Stimulated activated CD8-positive, alpha-beta memory T cell treated with anti-CD3 and anti-CD28 coated beads, Interleukin-2, amount 100 ng/mL, for 1 hour (primary cell): ENCODE results near the gene DDX1.
"Not testable (repeated sequence)": the region's sequence is repeated elsewhere in the genome, so short reads cannot be mapped to it uniquely, and the experiment has no call there.

Source experiments
- DNase-seq, 2 donors: peaks; one replicate each; pipeline ENCODE4 v3.0.0-alpha.2; 2020; ENCODE audit warnings: low read depth in 2 of 2

The DDX1 gene

DNA sequence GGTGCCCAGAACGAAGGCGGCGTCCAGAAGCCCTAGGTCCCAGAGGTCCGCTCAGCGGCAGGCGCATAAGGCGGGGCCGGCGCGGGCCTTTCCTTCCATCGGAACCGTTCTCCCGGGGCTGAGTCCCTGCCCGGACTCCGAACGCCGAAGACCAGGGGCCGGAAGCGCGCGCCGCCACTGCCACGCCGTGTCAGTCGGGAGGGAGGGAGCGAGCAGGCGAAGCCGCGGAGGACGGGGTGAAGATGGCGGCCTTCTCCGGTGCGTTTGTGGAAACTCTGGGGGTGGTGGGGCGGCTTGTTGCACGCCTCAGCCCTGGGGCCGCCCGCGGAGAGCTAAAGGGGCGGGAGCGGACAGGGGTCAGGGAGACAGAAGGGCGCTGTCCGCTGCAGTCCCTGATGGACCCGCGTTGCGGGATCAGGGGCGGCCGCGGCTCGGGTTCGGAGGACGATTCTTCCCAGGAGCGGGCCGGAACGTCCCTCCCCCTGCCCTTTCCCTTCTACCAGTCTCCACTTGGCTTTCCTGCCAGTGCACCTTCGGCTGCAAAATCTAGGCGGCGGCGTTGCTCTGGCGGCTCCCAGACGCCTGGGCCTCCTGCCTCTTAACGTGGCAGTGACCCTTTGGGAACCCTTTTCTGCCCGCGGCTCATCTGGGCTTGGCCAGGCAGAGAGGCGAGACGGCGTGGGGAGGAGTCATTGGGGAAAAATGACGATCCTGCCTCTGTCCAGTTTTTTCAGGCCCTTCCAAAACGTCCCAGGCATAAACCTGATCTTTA, at the start of gene DDX1:
Gene DDX1, plus strand, starts transcription at position 177 of the 772 bp plus-strand sequence. Its CDS starts 66 bp downstream, at position 243.
- DNase-seq, result peak; percentile 72 to 78

DNA sequence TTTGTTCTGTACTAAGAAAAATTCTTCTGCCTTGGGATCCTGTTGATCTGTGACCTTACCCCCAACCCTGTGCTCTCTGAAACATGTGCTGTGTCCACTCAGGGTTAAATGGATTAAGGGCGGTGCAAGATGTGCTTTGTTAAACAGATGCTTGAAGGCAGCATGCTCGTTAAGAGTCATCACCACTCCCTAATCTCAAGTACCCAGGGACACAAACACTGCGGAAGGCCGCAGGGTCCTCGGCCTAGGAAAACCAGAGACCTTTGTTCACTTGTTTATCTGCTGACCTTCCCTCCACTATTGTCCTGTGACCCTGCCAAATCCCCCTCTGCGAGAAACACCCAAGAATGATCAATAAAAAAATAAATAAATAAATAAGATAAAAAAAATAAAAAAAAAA, 49.4 kb upstream of the DDX1 start:
- DNase-seq, result not testable (repeated sequence)

DNA sequence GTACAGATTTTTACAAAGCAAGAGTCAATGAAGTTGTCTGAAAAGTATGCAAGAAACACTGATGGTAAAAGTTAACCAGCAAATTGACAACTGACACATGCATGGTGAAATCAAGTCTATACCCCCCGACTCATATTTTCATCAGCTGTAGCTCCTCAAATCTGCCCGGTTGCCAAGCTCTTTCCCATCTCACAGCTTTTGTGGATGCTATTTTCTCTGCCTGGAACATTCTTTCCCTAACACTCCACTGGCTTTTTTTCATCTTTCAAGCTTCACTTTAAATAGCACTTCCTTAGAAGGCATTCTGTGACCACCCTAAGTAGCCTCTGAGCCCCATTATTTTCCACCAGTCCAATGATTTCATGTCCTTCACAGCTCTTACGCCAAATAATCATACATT, 48.6 kb upstream of the DDX1 start:
- DNase-seq, result no peak

DNA sequence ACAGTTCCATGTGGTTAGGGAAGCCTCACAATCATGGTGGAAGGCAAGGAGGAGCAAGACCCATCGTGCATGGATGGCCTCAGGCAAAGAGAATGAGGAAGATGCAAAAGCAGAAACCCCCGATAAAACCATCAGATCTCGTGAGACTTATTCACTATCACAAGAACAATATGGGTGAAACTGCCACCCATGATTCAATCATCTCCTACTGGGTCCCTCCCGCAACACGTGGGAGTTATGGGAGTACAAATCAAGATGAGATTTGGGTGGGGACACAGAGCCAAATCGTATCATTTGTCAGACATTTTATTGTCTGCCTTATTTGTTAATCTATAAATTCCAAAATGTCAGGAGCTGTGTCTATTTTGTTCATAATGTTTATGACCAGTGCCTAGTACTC, 48.1 kb upstream of the DDX1 start:
- no peak for DNase-seq

DNA sequence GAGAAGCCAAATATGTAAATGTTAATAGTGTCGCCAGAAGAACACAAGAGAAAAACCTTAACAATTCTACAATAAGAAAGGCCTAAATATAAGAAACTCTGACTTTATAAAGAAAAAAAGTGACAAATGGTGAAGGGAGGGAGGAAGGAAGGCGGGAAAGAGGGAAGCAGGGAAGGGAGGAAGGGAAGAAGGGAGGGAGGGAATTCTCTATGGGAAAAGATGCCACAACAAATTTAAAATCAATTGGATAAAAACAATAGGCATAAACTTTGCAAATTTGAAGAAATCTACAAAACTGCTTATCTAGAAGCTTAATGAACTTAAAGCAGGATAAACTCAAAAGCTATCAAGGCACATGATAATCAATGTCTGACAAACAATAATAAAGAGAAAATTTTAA, 47.4 kb upstream of the DDX1 start:
- no peak for DNase-seq

DNA sequence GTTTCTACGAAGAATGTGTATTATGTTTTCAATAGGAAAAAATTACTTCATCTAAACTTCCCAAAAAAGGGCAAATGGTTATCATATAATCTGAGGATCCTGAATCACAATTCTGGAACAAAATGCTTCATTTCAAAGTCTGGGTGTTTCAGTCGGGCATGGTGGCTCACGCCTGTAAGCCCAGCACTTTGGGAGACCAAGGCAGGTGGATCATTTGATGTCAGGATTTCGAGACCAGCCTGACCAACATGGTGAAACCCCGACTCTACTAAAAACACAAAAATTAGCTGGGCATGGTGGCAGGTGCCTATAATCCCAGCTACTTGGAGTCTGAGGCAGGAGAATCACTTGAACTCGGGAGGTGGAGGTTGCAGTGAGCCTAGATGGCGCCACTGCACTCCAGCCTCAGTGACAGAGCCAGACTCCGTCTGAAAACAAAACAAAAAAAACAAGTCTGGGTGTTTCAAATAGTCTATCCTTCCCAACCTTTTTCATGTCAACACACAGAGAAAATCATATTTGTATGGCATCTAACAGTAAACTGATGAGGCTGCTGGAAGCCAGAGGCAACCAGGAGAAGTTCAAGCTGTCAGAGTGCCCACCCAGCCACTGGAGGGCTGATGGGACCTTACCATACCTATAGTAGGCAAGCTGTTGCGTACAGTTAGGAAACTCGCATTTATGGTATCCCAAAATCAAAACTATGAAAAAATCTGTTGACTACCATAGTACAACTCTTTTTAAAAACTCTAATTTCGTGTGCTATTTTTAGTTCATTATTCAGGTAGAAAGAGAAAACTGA, 45.2 kb upstream of the DDX1 start:
- DNase-seq, result no peak

DNA sequence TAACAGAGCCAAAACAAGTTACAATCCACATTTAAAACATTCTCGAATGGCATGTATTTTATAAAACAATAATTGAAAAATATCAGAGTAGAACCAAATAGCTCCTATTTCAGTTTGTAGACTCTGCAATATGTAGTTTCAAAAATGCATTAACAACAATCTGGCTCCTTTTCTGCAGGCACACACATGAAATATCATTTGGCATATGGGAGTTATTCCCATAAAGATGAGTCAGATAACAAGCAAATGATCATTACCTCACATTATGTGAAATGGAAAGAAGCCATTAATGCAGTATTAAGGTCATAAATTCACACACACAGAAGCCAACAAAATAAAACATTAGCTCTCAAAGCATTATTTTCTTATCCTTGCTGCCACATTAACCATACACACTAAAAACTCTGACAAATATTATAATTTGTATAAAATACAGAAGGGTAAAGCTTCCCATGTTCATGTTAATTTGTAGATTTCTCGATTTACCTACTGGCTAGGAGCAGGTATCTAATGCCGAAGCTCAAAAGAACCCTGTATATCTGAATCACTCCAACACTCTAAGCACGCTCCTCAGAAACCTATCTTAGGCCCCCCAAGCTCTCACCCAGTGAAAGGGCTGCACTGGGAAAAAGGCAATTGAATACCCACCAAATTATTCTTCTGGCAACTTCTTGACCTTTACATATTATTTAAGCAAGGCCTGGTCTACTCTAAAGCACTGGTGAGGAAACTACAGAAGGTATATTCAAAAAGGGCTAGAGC, 44.4 kb upstream of the DDX1 start:
- no peak for DNase-seq

DNA sequence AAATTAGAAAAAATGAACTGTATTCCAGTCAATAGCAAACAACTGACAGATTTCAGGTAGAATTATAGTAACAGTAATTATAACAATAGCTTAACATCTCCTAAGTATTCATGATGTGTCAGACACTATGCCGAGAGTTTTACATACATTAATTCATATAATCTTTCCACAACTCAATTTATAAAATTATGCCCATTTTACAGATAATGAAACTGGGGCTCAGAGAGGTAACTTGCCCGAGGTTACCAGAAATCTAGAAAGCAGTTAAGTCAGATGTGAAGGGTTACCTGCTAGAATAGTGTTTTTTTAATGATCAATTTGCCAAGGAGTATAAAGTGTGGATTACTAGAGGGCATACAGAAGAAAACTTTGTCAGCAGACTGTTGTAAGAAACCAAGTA, 42.7 kb upstream of the DDX1 start:
- DNase-seq, result no peak

DNA sequence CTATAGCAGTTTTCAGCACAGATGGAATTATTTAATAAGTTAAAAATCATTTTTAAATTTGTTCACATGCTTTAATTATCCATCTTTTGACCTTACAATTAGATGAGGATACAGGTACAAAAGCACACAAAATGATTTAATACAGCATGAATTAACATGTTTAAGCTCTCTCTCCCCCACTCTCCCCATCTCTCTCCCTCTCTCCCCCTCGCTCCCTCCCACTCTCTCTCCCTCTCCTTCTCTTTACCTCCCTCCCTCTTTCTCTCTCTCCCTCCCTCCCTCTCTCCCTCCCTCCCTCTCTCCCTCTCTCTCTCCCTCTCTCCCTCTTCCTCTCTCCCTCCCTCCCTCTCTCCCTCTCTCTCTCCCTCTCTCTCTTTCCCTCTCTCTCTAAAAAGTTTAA, 38.1 kb upstream of the DDX1 start:
- no peak for DNase-seq

DNA sequence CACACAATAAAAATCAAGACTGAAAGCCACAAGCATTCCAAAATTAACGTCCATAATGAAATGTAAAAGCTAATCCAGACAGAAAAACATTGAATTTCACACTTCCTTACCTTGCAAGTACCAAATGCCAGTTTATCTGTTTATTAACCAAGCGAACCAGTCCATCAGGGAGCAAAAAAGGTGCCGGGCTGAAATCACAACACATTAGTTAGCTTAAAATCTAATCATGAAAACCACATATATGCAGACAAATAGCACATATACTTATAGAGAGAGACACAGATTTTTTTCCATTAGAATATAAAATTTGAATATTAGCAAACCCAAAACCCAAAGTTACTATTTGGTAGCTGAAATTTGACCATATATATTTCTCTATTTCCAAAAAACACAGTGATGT, 37.7 kb upstream of the DDX1 start:
- no peak for DNase-seq

DNA sequence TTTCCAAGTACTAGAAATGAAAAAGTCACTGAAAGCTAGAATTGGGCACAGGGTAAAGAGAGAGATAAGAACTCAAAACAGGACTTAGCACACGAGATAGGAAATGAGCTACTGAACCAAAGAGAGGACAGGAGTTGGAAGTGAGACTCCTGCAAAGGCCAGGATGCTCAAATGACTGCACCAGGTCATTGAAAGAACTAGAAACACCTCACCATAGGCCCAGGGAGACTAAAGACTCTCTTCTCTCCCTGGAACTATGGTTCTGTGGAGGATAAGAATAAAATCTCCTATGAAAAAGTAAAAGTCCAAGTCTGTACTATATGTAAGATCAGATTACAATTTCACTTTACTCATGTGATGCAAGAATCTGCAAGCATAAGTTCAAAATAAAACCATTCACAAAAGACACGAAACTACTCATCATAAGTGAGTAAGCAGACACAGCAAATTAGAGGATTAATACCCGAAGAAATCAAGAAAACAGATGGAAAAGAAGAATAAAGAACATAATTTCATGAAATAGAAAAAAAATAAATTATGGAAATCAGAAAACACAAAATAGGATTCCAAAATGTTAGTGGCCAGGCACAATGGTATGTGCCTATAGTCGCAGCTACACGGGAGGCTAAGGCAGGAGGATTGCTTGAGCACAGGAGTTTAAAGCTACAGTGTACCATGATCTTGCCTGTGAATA, 37.0 kb upstream of the DDX1 start:
- no peak for DNase-seq

DNA sequence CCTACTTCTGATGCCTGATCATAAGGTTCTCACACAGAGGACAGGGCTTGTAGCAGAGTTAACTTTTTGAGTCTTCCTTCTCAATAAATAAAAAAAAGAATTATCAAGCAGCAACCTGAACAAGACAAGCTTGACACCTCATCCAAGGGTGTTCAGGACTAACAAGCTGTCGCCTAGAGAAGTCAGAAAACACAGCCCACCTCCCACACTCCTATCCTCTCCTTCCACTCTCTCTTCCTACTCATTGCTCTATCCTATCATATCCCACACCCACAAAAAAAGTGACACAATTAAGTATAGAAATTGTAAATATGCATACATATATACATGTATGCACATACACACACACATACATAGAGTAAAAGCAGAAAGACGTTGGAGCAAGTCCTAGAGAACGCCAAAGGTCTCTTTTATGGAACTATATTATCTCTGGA, 35.9 kb upstream of the DDX1 start:
- DNase-seq, result no peak

DNA sequence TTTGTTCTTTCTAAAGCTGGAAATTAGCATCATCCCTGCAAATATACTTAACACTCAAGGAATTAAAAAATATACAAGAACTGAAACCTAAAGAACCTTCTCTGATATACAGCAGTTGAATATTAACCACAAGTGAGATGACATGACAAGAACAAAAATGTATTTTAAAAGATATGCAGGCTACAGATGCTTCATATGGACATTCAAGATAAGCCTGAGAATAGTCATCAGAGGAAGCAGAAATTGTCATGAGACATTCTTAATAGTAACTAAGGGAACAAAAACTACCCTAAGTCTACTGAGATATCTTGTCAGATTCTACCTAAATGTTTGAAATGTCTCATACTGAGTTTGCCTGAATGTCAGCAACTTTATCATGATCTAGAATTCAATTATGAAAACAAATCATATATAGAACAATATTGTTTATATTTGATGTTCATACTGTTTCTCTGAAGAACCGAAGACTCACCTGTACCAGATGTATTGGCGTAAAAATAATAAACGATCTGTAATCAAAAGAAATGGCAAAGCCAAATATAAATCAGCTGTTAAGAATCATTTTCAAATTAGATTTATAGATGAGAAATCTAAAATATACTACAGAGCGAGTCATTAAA, 35.2 kb upstream of the DDX1 start:
- no peak for DNase-seq

DNA sequence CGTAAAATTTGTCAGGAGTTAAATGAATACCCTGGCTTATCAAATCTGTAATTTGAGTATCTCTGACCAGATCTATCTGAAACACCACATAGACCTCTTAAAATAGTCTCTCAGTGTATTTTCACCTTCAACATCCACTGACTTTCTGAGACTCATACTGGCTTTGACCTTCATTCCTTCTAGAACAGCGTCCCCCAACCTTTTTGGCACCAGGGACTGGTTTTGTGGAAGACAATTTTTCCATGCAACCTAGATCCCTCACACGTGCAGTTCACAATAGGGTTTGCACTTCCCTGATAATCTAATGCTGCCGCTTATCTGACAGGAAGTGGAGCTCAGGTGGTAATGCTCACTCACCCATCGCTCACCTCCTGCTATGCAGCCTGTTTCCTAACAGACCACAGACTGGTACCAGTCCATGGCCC, 33.8 kb upstream of the DDX1 start:
- no peak for DNase-seq

DNA sequence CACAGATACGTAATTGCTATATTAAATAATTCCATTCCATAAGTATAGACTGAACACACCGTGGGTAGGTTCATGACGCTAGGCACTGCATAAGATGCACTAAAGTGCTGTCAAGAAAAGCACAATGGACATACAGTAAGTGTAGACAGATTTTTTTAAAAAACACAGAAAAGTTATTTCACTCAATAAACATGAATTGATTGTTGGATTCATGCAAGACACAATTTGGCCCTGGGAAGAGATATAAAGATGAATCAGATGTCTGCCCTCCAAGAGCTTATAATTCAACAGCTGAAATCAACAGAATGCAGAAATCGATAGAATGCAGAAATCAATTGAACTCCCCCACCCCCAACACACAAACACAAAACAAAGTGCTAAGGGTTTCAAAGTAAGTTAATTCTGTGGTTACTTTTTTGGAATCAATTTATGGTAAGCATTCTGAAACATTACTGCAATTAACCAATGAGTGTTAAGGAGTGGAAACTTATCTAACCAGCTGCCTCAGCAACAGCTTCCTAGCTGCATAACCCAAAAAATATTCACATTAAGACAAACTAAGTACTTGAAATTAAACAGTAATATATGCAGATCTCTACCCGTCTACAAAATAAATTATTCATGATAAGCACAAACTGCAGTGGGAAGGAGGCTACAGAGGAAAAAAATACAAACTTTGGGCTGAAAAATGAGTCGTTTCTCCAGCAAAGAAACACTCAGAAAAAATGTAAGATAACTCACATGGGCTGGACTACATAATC, 32.1 kb upstream of the DDX1 start:
- DNase-seq, result no peak

DNA sequence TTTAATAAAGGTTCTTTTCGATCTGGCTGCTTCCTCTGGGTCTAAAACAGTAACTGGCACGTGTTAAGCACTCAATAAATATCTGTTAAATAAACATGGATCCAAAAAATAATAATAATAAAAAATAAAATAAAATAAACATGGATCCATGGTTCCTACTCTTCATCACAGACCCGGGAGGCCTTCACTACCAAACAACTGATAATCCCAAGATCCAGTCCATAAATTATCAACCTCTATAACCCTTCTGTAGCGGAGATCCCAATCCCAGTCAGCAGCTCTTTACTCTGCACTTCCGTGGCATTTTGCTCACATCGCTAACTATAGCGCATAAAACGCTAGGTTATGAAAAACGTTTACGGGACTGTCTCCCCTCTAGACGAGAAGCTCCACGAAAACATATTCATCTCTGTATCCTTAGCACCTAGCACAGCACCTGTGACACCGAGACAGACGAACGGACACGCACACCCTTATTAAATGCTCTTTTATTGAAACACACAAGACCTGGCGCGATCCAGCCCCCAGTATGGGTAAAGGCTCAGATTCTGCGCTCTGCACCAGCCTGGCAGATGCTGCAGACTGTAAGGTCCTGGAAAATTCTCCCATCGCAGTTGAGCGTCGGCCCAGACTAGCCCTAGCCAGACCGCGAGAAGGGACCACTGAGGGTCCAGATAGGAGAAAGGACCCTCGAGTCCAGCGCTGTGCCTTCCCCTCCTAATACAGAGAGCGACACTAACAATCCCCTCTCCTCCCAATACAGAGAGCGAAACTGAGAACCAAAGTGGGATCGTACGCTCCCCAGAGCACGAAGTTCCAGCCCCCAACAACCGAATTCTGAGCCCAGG, 31.3 kb upstream of the DDX1 start:
- no peak for DNase-seq

DNA sequence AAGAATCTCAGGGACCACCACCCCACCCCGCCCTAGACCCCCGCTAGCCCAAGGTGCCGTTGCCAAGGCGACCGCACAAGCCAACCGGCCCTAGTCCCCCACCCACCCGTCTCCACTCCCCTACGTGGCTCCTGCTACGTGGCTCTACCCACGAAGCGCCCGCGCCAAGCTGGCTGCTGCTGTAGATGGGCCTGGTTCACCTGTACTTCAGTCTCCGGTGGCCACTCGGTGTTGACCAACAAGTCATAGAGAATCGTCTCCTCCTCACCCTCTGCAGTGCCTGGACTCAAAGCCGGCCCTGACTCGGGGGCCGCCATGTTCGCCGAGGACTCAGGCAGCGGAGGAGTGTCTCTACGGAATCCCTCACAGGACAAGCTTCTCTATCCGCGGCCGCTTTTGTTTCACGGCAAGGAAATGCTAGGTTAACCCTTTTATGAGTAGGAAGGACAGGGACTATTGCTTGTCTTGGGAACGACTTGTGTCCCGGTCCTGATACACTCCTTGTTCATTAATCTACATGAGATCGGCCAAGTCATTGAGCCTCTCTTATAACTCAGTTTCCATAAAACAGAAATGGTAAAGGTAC, 30.6 kb upstream of the DDX1 start, which contains the start of gene NBAS:
Gene NBAS, minus strand, starts transcription at position 347 of the 586 bp plus-strand sequence. Its CDS starts 30 bp downstream, at position 317.
- peak; percentile 47 to 64 for DNase-seq

DNA sequence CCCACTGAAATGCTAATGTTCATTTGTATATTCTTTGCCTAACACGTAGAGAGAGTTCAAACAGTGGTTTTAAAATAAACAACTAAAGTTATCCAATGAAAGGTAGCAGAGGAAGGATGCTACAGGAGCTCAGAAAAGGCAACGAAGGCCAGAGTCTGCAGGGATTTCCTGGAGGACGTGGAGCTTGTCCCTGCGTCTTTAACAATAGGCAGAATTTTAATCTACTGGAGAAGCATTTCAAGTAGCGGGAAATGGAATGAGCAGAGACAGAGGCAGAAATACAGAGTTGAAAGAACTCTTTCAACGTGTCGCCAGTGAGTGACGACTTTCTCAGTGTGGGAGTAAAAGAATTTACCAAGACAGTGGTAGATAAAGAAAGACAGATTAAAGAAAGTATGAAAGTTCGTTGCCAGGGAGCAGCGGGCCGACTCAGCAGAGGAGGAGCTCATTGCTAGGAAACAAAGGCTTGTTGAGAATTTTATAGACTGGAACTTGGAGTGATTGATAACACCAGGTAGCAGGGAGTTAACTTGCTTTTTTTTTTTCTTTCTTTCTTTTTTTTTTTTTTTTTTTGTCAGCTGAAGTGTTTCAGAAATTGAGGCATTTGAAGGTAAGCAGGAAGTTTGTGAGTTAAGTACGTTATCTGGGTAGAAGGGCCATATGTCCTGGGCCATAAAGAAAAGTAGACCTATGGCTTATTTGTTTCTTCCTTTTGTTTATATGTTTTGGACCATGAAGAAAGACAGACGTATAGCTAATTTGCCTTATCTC, 29.9 kb upstream of the DDX1 start:
- DNase-seq, result no peak
